GDM1 (cell line): ENCODE data around the gene CD99.
"Not testable (repeated sequence)": the region's sequence is repeated elsewhere in the genome, so short reads cannot be mapped to it uniquely, and the experiment has no call there.

Experiments
- DNase-seq: peaks from one replicate; lab custom pipeline; 2025; lab: John Stamatoyannopoulos, UW

The CD99 gene

DNA sequence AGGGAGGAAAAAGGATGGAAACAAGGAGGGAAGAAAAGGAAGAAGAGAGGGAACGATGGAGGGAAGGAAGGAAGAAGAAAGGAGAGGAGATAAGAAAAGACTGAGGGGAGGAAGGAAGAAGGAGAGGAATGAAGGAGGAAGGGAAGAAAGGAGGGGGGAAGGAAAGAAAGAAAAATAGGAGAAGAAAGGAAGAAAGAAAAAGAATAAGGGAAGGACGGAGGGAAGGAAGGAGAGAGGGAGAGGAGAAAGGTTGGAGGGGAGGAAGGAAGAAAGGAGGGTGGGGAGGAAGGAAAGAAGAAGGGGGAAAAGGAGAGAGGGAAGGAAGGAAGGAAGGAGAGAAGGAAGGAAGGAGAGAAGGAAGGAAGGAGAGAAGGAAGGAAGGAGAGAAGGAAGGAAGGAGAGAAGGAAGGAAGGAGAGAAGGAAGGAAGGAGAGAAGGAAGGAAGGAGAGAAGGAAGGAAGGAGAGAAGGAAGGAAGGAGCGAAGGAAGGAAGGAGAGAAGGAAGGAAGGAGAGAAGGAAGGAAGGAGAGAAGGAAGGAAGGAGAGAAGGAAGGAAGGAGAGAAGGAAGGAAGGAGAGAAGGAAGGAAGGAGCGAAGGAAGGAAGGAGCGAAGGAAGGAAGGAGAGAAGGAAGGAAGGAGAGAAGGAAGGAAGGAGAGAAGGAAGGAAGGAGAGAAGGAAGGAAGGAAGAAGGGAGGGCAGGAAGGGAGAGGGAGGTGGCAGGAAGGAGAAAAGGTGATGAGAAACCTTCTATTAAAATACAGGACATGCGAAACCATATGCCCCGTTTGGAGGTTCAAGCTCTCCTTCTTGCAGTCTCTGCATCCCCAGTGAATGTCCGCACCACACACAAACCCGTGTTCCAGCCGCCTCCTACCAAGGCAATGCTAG lies 82.3 kb downstream of the CD99 start:
- not testable (repeated sequence) for DNase-seq

GRCh38 chrX:2774057-2774456 lies 83.0 kb downstream of the CD99 start:
- no peak for DNase-seq

GRCh38 chrX:2774776-2775175 lies 83.7 kb downstream of the CD99 start:
- no peak for DNase-seq

- not testable (repeated sequence) for DNase-seq
These were observed 89.6 kb downstream of the CD99 start for GRCh38 chrX:2780472-2781225.

DNA sequence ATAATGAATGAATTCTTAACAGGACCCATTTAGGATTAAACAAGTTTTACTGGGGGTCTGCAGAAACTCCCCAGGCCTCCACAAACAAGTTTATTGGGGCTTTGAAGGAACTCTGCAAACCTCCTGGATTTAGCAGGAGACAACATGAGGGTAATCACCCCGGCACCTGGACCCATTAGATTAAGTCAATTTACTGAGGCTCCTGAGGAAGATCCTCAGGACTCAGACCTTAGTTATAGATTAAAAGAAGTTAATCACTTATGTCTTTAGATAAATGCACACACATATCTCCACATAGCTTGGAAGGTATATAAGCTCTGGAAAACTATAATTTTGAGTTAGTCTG lies 90.1 kb downstream of the CD99 start:
- no peak for DNase-seq

- DNase-seq: no peak
These were observed 90.6 kb downstream of the CD99 start for GRCh38 chrX:2781698-2782097.

DNA sequence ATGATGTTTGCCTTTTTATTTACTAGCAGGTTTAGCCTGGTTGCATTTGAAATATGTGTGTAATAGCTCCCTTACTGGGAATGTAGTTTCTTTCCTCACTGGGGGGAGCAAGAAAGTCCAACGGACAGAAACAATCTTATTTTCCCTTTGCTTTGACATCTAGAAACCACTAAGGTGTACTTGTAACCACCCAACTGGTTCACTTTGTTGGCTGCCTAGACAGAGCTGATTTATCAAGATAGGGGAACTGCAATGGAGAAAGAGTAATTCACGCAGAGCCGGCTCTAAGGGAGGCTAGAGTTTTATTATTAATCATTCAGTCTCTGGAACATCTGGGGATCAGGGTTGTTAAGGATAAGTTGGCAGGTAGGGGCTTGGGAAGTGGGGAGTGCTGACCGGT lies 91.1 kb downstream of the CD99 start:
- no peak for DNase-seq

GRCh38 chrX:2782778-2783177 lies 91.7 kb downstream of the CD99 start:
- DNase-seq: no peak

GRCh38 chrX:2784026-2784425 lies 92.9 kb downstream of the CD99 start:
- no peak for DNase-seq

DNA sequence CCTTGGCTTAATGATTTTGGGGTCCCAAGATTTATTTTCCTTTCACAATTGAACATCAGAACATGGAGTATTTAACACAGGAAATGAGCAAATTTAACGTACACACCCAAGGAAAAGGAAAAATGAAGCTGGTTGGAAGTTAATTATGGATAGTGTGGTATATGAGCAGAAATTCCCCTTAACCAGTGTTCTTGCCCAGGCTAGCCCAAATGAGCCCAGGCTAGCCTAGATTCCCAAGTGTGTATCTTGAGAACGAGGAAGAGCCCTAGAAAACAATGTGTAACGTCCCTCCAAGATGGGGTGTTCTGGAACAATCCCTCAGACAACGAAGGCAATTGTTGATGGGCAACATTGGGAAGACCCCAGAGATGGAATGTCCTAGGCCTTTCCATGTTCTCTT lies 94.4 kb downstream of the CD99 start:
- DNase-seq: no peak

DNA sequence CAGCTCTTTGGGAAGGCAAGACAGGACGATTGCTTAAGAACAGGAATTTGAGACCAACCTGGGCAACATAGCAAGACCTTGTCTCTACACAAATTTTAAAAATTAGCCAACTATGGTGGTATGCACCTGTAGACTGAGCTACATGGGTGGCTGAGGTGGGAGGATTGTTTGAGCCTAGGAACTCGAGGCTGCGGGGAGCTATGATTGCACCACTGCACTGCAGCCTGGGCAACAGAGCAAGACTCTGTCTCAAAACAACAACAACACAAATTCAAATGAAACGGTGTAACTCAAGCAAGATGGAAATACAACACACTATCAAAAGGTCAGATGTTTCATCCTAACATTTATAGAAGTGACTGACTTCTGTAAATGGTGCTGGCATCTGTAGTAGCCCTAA lies 97.9 kb downstream of the CD99 start:
- no peak for DNase-seq

DNA sequence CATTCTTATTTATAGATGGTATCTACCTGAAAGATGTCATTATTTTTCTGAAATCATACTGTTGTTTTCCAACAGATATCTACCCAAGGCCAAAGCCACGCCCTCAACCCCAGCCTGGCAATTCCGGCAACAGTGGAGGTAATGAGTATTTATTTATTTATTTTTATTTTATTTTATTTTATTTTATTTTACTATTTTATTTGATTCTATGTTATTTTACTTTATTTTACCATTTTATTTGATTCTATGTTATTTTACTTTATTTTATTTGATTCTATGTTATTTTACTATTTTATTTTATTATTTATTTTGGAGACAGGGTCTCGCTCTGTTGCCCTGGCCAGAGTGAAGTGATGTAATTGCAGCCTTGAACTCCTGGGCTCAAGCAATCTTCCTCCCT lies 98.5 kb downstream of the CD99 start:
- DNase-seq: no peak
